ENCODE measurements around the gene MCUB. TPM values are rescaled to one million over a fixed set of nuclear protein-coding genes. Genes with fewer than 3 reads are reported as not detected.
"Not testable (repeated sequence)": the region's sequence is repeated elsewhere in the genome, so short reads cannot be mapped to it uniquely, and the experiment has no call there.

MCUB gene, protein sequence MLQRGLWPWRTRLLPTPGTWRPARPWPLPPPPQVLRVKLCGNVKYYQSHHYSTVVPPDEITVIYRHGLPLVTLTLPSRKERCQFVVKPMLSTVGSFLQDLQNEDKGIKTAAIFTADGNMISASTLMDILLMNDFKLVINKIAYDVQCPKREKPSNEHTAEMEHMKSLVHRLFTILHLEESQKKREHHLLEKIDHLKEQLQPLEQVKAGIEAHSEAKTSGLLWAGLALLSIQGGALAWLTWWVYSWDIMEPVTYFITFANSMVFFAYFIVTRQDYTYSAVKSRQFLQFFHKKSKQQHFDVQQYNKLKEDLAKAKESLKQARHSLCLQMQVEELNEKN
- 103 and 152 TPM in 2 replicates for total RNA-seq (2014; rRNA removed; shearing (Covaris generic))

DNA sequence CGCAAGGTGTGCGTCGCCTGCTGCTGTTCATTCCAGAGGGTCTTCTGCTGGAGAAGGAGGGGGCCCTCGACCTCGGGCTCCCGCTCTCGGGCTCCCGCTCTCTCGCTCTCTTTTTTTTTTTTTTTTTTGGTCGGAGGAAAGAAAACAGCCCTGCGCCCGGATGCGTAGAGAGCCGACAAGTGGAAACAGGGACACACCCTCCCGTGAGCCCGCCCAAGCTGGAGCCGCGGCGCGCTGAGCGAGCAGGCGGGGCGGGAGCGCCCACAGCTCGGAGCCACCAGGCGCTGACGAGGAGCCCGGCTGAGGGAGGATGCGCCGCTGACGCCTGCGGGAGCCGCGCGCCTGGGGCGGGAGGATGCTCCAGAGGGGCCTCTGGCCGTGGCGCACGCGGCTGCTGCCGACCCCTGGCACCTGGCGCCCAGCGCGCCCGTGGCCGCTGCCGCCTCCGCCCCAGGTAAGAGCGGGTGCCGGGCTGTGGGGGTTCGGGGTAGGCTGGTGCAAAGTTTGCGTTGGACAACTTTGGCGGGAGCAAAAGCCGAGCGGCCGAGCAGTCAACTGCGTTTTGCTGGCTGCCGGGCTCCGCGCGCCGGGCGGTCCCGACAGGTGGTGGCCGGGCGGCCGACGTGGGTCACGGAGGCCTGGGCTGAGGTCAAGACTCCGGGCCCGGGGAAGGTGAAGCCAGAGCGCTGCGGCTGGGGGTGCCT, at the start of gene MCUB:
MCUB (plus strand) TSS at position 264 of the 704 bp plus-strand sequence; CDS start at position 356, 92 bp downstream.
- DNase-seq (ENCODE audit: low spot score): peak; percentile 75

- no peak for DNase-seq (ENCODE audit: low spot score)
Observed at GRCh38 chr4:109510687-109511086, 49.4 kb upstream of the MCUB start.

- no peak for DNase-seq (ENCODE audit: low spot score)
Observed at GRCh38 chr4:109511414-109511813, 48.6 kb upstream of the MCUB start.

DNA sequence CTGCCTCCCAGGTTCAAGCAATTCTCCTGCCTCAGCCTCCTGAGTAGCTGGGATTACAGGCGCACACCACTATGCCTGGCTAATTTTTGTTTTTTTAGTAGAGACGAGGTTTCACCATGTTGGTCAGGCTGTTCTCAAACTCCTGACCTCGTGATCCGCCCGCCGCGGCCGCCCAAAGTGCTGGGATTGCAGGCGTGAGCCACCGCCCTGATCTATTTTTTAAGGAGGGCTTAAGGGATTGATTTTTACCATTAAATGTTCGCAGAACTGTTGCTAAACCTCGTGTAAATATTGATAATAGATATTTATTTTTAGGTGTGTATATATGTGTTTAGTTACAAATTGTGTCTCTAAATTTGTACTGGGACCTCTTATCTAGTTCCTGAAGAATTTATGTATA, 46.7 kb upstream of the MCUB start:
- DNase-seq (ENCODE audit: low spot score): not testable (repeated sequence)

- DNase-seq (ENCODE audit: low spot score): no peak
Observed at GRCh38 chr4:109532182-109532581, 27.9 kb upstream of the MCUB start.

DNA sequence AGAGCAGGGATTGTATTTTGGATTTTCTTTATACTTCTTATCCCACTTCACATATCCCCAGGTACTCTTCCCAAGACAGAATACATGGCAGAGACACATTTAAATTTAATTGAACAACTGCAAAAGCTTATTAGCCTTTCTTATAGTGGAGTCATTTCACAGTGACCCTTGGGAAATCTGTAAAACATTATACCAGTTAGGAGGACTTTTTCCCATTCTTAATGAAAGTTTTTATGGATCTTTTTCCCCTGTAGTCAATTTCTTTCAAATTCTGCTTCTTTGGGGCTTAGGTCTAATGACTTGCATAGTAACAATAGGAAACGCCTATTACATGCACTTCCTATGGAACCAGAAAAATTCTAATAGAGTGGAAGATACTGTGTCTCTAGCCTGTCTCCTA, 14.6 kb upstream of the MCUB start:
- no peak for DNase-seq (ENCODE audit: low spot score)

DNA sequence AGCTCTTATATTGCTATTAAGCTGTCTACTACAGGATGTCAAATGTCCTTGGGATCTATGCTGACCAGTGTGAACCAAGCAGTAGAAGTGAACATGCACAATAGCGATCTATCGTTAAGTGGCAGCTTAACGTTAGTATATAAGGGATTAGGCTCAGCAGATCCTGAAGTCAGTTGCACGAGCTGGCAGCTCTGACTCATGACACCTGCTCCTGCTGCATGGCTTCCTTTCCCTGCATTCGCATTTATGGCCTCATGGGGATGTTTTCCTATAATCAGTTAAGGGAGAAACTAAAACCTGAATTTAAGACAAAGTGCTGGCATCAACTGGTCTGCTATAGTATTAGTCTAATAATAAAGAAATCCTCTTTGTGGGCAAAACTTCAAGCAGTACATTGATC, 12.7 kb upstream of the MCUB start:
- no peak for DNase-seq (ENCODE audit: low spot score)

- peak; percentile 84 for DNase-seq (ENCODE audit: low spot score)
Observed at GRCh38 chr4:109548655-109549054, 11.4 kb upstream of the MCUB start.

GRCh38 chr4:109552237-109552636, 7.8 kb upstream of the MCUB start:
- no peak for DNase-seq (ENCODE audit: low spot score)

DNA sequence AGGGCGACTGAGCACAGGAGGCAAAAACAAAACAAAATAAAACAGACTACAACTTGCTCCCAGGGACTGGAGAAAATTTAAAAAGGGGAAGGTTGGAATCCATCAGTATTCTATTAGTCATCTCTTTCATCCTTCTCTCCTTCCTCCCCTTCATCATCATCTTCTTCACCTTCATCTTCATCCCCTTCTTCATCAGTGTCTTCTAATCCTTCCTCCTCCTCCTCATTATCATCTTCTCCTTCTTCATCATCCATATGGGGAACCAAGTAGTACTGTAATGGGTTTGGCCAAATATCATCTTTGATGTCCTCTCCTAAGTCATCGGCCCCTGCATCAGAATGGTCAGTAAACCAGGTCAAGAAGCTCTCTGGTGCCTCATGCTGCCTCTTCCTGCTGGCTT, 6.9 kb upstream of the MCUB start:
- DNase-seq (ENCODE audit: low spot score): no peak

GRCh38 chr4:109554971-109555370, 5.1 kb upstream of the MCUB start:
- DNase-seq (ENCODE audit: low spot score): no peak

DNA sequence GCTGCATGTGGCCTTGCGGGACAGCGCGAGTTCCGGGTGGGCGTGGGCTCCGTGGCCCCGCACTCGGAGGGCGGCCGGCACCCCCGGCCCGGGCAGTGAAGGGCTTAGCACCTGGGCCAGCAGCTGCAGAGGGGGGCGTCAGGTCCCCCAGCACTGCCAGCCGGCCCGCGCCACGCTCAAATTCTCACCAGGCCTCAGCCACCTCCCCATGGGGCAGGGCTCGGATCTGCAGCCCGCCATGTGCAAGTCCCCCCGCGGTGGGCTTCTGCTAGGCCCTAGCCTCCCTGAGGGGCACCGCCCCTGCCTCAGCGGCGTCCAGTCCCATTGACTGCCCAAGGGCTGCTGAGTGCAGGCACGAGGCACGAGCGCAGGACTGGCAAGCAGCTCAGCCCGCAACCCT, 2.6 kb upstream of the MCUB start:
- no peak for DNase-seq (ENCODE audit: low spot score)

DNA sequence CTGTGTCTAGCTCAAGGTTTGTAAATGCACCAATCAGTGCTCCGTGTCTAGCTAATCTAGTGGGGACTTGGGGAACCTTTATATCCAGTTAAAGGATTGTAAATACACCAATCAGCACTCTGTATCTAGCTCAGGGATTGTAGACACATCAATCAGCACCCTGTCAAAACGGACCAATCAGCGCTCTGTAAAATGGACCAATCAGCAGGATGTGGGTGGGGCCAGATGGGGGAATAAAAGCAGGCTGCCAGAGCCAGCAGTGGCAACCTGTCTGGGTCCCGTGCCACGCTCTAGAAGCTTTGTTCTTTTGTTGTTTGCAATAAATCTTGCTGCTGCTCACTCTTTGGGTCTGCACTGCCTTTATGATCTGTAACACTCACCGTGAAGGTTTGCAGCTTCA, 2.0 kb upstream of the MCUB start:
- peak; percentile 25 for DNase-seq (ENCODE audit: low spot score)

DNA sequence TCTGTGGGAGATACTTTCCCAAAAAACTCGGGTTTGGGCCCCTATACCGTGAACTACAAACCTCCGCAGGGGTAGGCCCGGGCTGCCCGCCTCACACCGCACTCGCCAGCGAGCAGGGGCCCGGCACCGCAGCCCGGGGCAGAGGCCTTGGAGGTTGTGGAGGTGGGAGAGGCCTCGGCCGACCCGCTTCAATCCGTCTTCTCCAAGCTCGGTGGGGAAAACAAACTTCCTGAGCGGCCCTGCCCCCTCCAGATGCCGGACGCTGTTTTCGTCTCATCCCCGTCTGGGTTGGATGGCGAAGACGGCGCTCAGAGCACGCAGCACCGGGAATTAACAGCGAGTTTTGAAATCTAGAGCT, 442 bp upstream of the MCUB start:
- no peak for DNase-seq (ENCODE audit: low spot score)

- DNase-seq (ENCODE audit: low spot score): peak; percentile 52
Observed at GRCh38 chr4:109560687-109561461, 828 bp downstream of the MCUB start.

DNA sequence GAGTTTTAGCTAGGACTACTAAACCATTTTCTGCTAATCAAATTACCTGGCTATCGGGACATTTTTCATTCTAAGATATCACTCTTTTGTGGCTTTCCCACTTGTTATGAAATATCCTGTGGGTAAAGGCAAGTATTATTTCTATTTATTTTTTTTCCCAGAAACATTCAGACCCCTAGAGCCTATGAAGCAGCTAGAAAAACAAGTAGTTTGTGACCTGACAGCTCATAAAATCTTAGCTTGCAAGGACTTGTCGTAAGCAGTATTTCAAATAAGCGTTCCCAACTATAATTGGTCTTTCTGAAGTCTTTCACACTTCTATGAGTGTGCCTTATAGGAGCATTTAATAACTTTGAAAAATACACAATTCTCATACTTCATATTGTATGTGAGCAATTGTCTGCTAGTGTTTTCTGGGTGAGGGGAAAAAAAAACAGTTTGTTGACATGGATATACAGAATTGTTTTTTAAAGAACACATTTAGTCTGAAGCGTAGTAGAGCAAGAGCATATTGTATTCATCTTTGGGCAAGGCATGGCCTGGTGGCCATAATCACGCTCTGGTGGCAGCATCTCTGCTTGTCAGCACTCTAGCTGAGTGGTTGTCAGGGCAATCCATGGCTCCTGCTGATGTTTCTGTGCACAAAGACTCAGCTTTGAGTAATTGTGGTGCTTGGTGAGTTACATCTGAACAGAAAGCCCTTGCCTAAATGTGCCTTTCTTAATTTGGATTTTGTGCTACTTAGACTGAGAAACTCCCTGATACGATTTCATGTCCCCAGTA, 2.6 kb downstream of the MCUB start:
- DNase-seq (ENCODE audit: low spot score): no peak

GRCh38 chr4:109571494-109571893, 11.4 kb downstream of the MCUB start:
- DNase-seq (ENCODE audit: low spot score): no peak

DNA sequence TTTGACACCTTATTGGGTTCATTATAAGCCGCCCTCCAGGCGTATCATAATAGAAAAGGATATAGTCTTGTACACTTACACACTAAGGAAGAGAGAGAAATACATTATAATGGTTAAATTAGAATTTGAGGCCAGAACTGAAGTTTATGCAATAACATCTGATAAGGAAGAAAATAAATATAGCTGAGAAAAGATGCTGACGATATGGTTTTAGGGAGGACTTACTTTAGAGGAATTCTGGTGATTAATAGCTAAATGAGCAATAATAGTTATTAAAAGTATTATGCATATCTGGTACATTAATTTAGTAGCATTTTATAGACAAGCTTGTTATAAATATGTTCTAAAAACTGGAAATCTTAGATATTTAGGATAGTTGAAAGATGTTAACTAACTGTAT, 12.1 kb downstream of the MCUB start:
- no peak for DNase-seq (ENCODE audit: low spot score)

DNA sequence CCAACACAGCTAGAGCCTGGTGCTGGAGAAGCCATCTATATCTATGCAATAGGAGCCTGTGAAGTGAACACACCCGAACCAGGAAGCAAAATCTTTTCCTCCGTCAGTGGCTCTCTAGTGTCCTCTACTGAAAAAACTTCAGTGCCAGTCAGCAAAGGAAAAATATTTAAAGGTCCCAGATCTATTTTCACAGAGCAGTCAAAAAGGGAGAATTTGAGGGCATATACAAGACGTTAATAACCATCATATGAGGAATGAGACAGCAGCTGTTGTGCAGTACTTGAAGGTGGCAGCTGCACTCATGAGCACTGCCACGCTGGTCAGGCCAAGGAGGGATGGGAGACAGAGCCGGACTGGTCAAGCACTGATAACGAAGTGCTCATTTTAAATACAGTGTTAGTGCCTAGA, 14.4 kb downstream of the MCUB start:
- no peak for DNase-seq (ENCODE audit: low spot score)

GRCh38 chr4:109574931-109575804, 15.1 kb downstream of the MCUB start:
- DNase-seq (ENCODE audit: low spot score): no peak

GRCh38 chr4:109576462-109576861, 16.4 kb downstream of the MCUB start:
- DNase-seq (ENCODE audit: low spot score): peak; percentile 53

Data from A172 (cell line).